Neutrophil (primary cell): ENCODE measurements around the gene LY6G6C.

Source experiments
- H3K27ac ChIP-seq: fragments of 200-600 bp; sonication (generic); 2 replicates; pipeline ENCODE4 v1.5.1; 2016; ENCODE audit warnings: mild to moderate bottlenecking, moderate library complexity
- H3K27me3 ChIP-seq: fragments of 200-600 bp; sonication (generic); 2 replicates; pipeline ENCODE4 v1.6.0; 2016; ENCODE audit warnings: mild to moderate bottlenecking
- H3K36me3 ChIP-seq: fragments of 200-600 bp; sonication (generic); 2 replicates; pipeline ENCODE4 v1.5.1; 2017
- H3K4me1 ChIP-seq, 2 experiments: fragments of 200-600 bp in 1 of 2; sonication (generic) in 1 of 2; 1 replicate in 1 of 2; 2 replicates in 1 of 2; pipeline versions ENCODE4 v1.5.1 to v1.6.1; 2013 to 2016; ENCODE audit warnings: low read depth in 1 of 2, low read length in 1 of 2, mild to moderate bottlenecking in 1 of 2, moderate library complexity in 1 of 2; ENCODE audit not compliant: control insufficient read depth in 1 of 2, insufficient read depth in 1 of 2
- H3K4me3 ChIP-seq, 2 experiments: fragments of 200-600 bp in 1 of 2; sonication (generic) in 1 of 2; 1 replicate in 1 of 2; 2 replicates in 1 of 2; pipeline ENCODE4 v1.5.1; 2013 to 2016; ENCODE audit warnings: low read depth in 1 of 2, low read length in 1 of 2, mild to moderate bottlenecking in 1 of 2, moderate library complexity in 1 of 2
- H3K9me3 ChIP-seq: fragments of 200-600 bp; sonication (generic); 2 replicates; pipeline ENCODE4 v1.5.1; 2016
- TF ChIP-seq, protein P1 (sequence below): fragments of 200-600 bp; sonication (generic); IDR thresholded peaks from 2 replicates; pipeline ENCODE4 v1.5.1; 2016; ENCODE audit warnings: antibody characterized with exemption

Gene LY6G6C

DNA sequence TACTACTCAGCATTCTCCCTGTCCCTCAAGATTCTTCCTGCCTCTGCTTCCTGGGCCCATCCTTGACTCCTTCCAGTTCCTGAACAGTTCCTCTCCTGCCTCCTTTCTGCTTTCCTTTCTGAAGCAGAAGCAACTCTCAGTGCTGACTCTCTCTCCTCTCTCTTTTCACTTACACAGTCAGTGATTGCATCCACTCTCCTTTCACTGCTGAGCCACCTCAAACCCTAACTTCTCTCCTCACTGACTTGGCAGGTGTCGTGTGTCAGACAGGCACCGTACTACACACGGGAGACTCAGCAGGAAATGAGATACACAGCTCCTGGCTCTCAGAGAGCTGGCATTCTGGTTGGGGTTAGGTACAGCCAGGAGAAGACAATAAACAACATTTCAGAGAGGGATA is 24.0 kb downstream of the LY6G6C start:
- H3K27ac ChIP-seq, result peak overlapping the region; percentile 51
- peaks cover 72% of the 10 kb centered on the region for H3K36me3 ChIP-seq
- H3K4me3 ChIP-seq, result no peak overlapping the region
- TF ChIP-seq, protein P1, sequence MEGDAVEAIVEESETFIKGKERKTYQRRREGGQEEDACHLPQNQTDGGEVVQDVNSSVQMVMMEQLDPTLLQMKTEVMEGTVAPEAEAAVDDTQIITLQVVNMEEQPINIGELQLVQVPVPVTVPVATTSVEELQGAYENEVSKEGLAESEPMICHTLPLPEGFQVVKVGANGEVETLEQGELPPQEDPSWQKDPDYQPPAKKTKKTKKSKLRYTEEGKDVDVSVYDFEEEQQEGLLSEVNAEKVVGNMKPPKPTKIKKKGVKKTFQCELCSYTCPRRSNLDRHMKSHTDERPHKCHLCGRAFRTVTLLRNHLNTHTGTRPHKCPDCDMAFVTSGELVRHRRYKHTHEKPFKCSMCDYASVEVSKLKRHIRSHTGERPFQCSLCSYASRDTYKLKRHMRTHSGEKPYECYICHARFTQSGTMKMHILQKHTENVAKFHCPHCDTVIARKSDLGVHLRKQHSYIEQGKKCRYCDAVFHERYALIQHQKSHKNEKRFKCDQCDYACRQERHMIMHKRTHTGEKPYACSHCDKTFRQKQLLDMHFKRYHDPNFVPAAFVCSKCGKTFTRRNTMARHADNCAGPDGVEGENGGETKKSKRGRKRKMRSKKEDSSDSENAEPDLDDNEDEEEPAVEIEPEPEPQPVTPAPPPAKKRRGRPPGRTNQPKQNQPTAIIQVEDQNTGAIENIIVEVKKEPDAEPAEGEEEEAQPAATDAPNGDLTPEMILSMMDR, result no peak
- no peaks in the 10 kb centered on the region for H3K9me3 ChIP-seq
- no peaks in the 10 kb centered on the region for H3K27me3 ChIP-seq
- peaks cover 16 to 18% of the 10 kb centered on the region in 2 experiments for H3K4me1 ChIP-seq

DNA sequence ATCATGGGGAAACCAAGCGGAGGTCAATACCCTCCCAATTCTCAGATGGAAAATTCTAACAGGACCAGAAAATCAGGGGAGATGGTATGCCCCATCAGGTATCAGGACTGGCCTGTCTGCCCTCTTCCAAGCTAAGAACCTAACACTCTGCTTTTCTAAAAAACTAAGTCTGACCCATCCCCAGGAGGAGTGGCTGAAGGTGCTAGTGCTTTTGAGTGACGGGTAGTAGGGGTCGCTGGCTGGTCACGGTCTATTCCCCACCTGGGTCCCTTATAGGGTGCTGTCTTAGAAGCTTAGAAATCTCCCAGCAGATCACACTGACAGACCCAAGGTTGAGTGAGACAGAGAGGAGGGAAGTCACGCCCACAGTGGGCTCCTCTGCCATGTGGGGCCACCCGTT is 28.0 kb downstream of the LY6G6C start:
- Histone ChIP-seq H3K9me3 (no peaks in the 10 kb centered on the region), H3K27me3 (no peaks in the 10 kb centered on the region), H3K36me3 (peaks cover 83% of the 10 kb centered on the region), H3K4me3 (no peak overlapping the region), H3K27ac (no peak overlapping the region), H3K4me1 (no peaks in the 10 kb centered on the region)
- TF ChIP-seq, protein P1, result no peak

DNA sequence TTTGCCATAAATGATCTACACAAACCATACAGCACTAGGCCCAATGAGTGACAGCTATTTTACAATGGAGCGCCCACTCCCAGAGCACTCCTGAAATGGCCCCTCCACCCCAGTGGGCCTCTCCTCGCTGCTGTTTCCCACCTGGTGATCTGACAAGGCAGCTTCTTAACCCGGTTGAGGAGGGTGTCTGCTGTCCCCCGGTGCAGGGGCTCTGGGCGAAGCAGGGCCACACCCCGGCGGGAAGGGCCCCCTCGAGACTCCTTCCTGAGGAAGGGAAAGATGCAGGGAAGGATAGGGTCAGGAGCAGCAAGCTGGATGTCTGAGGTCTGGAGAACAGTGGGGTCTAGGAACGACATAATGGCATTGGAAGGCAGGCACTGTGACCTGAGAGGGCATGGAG is 28.7 kb downstream of the LY6G6C start:
- H3K27ac ChIP-seq, result no peak overlapping the region
- H3K9me3 ChIP-seq, result no peaks in the 10 kb centered on the region
- H3K36me3 ChIP-seq, result peaks cover 89% of the 10 kb centered on the region
- H3K4me1 ChIP-seq, result no peaks in the 10 kb centered on the region
- TF ChIP-seq, protein P1, result no peak
- no peaks in the 10 kb centered on the region for H3K27me3 ChIP-seq
- no peak overlapping the region for H3K4me3 ChIP-seq

DNA sequence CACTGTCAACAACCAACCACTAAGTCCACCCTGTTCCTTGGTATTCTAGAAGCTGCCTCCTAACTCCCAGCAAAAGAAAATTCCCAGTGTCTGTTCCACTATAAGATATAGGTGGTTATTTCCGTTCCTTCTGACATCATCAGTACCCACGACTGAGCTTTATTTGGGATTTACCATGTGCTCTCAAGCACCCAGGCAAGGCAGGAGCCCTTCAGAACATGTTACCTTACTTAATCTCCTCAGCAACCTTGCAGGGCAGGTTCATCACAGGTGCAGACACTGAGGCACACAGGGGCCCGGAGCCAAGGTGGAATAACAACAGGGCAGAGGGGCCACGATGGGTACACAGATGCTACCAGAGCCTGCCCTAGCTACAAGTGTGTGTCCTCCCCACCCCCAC is 29.2 kb downstream of the LY6G6C start:
- H3K4me3 ChIP-seq, result no peak overlapping the region

DNA sequence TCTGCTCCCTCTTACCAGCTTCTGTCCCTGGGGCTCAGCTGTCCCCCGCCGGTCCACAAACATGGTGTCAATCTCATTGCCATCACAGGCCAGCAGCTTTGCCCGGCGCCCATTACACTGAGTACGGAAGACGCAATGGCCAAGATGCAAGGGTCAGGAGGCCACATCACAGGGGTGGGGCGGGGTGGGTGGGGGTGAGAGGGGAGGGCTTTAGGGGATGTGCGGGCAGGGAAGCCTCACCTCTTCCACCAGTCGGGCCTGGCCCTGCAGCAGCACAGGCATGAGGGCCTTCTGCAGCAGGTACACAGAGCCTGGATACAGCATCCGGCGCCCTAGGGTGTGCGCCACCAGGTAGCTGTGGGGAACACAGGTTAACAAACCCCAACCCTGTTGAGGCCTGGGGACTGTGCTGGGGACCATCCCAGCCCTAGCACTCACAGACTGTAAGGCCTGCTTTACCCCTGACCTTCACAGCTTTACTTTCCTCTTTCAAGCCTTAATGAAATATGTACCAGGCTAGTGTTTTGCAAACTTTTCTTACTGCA is 29.9 kb downstream of the LY6G6C start:
- no peaks in the 10 kb centered on the region for H3K27me3 ChIP-seq
- no peak overlapping the region for H3K27ac ChIP-seq
- H3K36me3 ChIP-seq, result peaks cover 99% of the 10 kb centered on the region
- no peaks in the 10 kb centered on the region for H3K4me1 ChIP-seq
- H3K9me3 ChIP-seq, result no peaks in the 10 kb centered on the region
- no peak overlapping the region for H3K4me3 ChIP-seq
- TF ChIP-seq, protein P1, result no peak

More for the DNA sequence above, 29.2 kb downstream of the LY6G6C start:
- no peak overlapping the region for H3K27ac ChIP-seq
- no peaks in the 10 kb centered on the region for H3K9me3 ChIP-seq
- TF ChIP-seq, protein P1, result no peak
- no peaks in the 10 kb centered on the region for H3K4me1 ChIP-seq
- peaks cover 94% of the 10 kb centered on the region for H3K36me3 ChIP-seq
- H3K27me3 ChIP-seq, result no peaks in the 10 kb centered on the region

DNA sequence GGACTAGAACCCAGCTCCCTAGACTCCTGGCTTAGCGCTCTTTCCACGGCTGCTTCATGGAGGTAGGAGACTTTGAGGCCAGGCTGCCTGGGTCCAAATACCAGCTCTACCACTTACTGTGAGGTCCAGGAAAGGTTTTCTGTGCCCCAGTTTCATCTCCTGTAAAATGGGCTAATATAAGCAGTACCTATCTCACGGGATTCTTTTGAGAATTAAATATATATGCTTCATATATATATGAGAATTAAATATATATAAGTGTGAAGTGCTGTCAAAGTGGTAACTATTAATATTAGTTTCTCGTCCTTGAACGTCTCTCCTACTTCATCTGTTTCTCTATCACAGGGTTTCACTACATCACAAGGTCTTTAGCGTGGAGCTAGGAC is 30.5 kb downstream of the LY6G6C start:
- Histone ChIP-seq H3K4me1 (no peaks in the 10 kb centered on the region), H3K9me3 (no peaks in the 10 kb centered on the region), H3K27ac (no peak overlapping the region), H3K36me3 (peaks cover 100% of the 10 kb centered on the region), H3K27me3 (no peaks in the 10 kb centered on the region), H3K4me3 (no peak overlapping the region)
- TF ChIP-seq, protein P1, result no peak
